HFF-Myc (cell line): ENCODE results near the gene WNT9B.

Experiments used
- DNase-seq: peaks from one replicate; pipeline ENCODE4 v3.0.0-alpha.2; 2011; ENCODE audit warnings: low read depth; ENCODE audit errors: extremely low read depth
- H3K4me3 ChIP-seq: replicated peaks from 2 replicates; pipeline ENCODE4 v1.5.1; 2011; ENCODE audit warnings: low read depth, mild to moderate bottlenecking, control low read depth, low read length
- CTCF ChIP-seq: IDR thresholded peaks from 2 replicates; pipeline ENCODE4 v1.5.1; 2012; ENCODE audit warnings: mild to moderate bottlenecking, low read depth, low read length, control low read depth; ENCODE audit errors: missing control alignments

WNT9B gene

GRCh38 chr17:46884552-46884951 lies 33.2 kb downstream of the WNT9B start:
- no peak for DNase-seq
- no peak overlapping the region for H3K4me3 ChIP-seq
- TF ChIP-seq CTCF = no peak

- no peak overlapping the region for H3K4me3 ChIP-seq
- no peak for DNase-seq
- TF ChIP-seq CTCF = no peak
Observed at GRCh38 chr17:46885415-46886309, 34.3 kb downstream of the WNT9B start.

- TF ChIP-seq CTCF = no peak
- no peak for DNase-seq
- H3K4me3 ChIP-seq = no peak overlapping the region
Observed at GRCh38 chr17:46886310-46886663, 34.9 kb downstream of the WNT9B start.

GRCh38 chr17:46887717-46888116 lies 36.3 kb downstream of the WNT9B start:
- no peak for TF ChIP-seq CTCF
- DNase-seq = no peak
- no peak overlapping the region for H3K4me3 ChIP-seq

GRCh38 chr17:46888727-46889126 lies 37.3 kb downstream of the WNT9B start:
- no peak for DNase-seq
- no peak overlapping the region for H3K4me3 ChIP-seq
- TF ChIP-seq CTCF = no peak

- no peak for TF ChIP-seq CTCF
- H3K4me3 ChIP-seq = no peak overlapping the region
- no peak for DNase-seq
Observed at GRCh38 chr17:46889519-46889918, 38.1 kb downstream of the WNT9B start.
